Psoas muscle (tissue), 8 donors: Measurements from ENCODE around the gene ADAM15. TPM values are rescaled to one million over a fixed set of nuclear protein-coding genes. Genes with fewer than 3 reads are reported as not detected.

Experiments used
- ATAC-seq, 4 donors: fragments of 200-7000 bp; cut with Tn5 transposase; one replicate each; pipeline ENCODE4 v1.9.1; 2020; ENCODE audit warnings: moderate library complexity in 3 of 4, mild to moderate bottlenecking in 2 of 4
- DNase-seq, 2 donors: peaks; one replicate each; pipeline ENCODE4 v3.0.0-alpha.2; 2020
- H3K27ac ChIP-seq: fragments of 200-600 bp; one replicate; pipeline ENCODE4 v1.8.0; 2022
- H3K27me3 ChIP-seq, 3 donors: fragments of 200-600 bp in 1 of 3; one replicate each; pipeline versions ENCODE4 v1.6.1 to v1.8.0; 2013 to 2022; ENCODE audit warnings: low read length in 2 of 3, mild to moderate bottlenecking in 2 of 3, moderate library complexity in 1 of 3; ENCODE audit not compliant: insufficient read depth in 3 of 3
- H3K36me3 ChIP-seq, 2 donors: fragments of 200-600 bp in 1 of 2; one replicate each; pipeline versions ENCODE4 v1.6.1 to v1.8.0; 2013 to 2022; ENCODE audit warnings: low read depth in 1 of 2, mild to moderate bottlenecking in 1 of 2, moderate library complexity in 1 of 2; ENCODE audit not compliant: insufficient read depth in 1 of 2
- H3K4me1 ChIP-seq: fragments of 200-600 bp; one replicate; pipeline ENCODE4 v1.8.0; 2022
- H3K4me3 ChIP-seq: fragments of 200-600 bp; one replicate; pipeline ENCODE4 v1.8.0; 2022; ENCODE audit warnings: mild to moderate bottlenecking
- H3K9me3 ChIP-seq: fragments of 200-600 bp; one replicate; pipeline ENCODE4 v1.8.0; 2022
- WGBS, 3 donors: extraction: QIAGEN DNeasy Blood & Tissue Kit; methylation state at CpG; one replicate each; pipeline versions ENCODE4 v1.1.6 to v1.1.7; 2013; 5-methylcytosine and 5-hydroxymethylcytosine counted together
- intact Hi-C, 2 donors: fragments of 100-400 bp; cut with DNase I; formaldehyde crosslinking; loops; one replicate each; pipeline versions ENCODE4 v1.11.0 to v1.14.2; 2022
- polyA plus RNA-seq, 3 donors: library from polyadenylated mRNA; stranded (reverse); fragments of 200-250 nt; gene quantifications; one replicate each; pipeline ENCODE4 v1.2.3, GENCODE V29; 2013
- total RNA-seq, 4 donors: library from RNA; stranded (reverse); fragmentation: NEBNext Ultra II Directional in 2 of 4; extraction: Animal tissue kit (Norgen Biotek cat#: 25700) in 2 of 4; gene quantifications; one replicate each; pipeline versions ENCODE4 v1.2.1 to v1.2.4, GENCODE V29; 2021 to 2023
- TF ChIP-seq, protein P1 (sequence below): fragments of 200-600 bp; IDR thresholded peaks from one replicate; pipeline ENCODE4 v1.8.0; 2022; ENCODE audit warnings: antibody characterized with exemption
- donor health status: healthy with polysubstance abuse.
- donor health status: DM: no; HTN: no; CAD: no; lungs with moderate emphysema.
- donor health status: Bipolar disorder and iron deficiency.
- donor health status: healthy.
- donor health status: DM: yes; HTN: yes; CAD: no.
- donor health status: DM: no; HTN: no; CAD: no.
- donor health status: DM: no; HTN: no; CAD: no.
- donor health status: DM: yes; HTN: yes; CAD: no.

The ADAM15 gene
- total and polyA plus RNA-seq, 7 donors = 33.2 to 50.9 (median 45.4) TPM

DNA sequence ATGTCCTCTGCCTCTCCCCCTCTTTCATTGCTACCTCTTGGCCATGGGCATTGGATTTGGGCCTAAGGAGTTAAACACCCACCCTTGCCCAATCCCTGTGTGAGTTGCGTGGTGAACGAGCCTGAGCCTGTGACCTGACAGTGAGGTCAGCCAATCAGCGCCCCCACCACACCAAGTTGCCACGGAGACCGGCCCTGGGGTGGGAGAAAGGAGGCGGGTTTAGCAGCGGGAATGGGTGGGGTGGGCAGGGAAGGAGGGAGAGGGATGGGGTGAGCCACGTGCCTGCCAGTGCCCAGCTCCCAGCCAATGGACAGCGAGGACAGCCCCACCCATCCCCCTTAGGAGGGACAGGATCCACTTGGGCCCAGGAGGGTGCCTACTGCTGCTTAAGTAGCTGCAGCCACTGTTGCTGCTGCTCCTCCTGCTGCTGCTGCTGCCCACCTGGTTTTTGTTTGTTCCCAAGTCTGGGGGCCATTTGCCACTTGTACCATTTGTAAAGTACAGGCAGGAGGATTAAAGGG is 39.0 kb upstream of the ADAM15 start:
- intact Hi-C loops = loop anchor here (1.0 to 5.0 kb wide), 2 partner anchors 35 to 40 kb away; partner anchors contain the start of genes CKS1B (in 1 of the 2) and SHC1 (in 1 of the 2)
- Histone ChIP-seq H3K4me1 (peaks cover 49% of the 10 kb centered on the region), H3K27ac (peak overlapping the region; percentile 50), H3K4me3 (no peak overlapping the region), H3K27me3 (no peaks in the 10 kb centered on the region), H3K9me3 (no peaks in the 10 kb centered on the region), H3K36me3 (peaks cover 0 to 31% of the 10 kb centered on the region in 2 donors)
- 4 to 28% (median 15%) methylated on average over 4 to 9 of the region's 9 CpGs for WGBS, 3 donors
- DNase-seq = peak; percentile 80 to 89
- peak in 3 of 4 donors; percentile 29 to 63 (median 46) for ATAC-seq
- TF ChIP-seq, protein P1, sequence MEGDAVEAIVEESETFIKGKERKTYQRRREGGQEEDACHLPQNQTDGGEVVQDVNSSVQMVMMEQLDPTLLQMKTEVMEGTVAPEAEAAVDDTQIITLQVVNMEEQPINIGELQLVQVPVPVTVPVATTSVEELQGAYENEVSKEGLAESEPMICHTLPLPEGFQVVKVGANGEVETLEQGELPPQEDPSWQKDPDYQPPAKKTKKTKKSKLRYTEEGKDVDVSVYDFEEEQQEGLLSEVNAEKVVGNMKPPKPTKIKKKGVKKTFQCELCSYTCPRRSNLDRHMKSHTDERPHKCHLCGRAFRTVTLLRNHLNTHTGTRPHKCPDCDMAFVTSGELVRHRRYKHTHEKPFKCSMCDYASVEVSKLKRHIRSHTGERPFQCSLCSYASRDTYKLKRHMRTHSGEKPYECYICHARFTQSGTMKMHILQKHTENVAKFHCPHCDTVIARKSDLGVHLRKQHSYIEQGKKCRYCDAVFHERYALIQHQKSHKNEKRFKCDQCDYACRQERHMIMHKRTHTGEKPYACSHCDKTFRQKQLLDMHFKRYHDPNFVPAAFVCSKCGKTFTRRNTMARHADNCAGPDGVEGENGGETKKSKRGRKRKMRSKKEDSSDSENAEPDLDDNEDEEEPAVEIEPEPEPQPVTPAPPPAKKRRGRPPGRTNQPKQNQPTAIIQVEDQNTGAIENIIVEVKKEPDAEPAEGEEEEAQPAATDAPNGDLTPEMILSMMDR = no peak

DNA sequence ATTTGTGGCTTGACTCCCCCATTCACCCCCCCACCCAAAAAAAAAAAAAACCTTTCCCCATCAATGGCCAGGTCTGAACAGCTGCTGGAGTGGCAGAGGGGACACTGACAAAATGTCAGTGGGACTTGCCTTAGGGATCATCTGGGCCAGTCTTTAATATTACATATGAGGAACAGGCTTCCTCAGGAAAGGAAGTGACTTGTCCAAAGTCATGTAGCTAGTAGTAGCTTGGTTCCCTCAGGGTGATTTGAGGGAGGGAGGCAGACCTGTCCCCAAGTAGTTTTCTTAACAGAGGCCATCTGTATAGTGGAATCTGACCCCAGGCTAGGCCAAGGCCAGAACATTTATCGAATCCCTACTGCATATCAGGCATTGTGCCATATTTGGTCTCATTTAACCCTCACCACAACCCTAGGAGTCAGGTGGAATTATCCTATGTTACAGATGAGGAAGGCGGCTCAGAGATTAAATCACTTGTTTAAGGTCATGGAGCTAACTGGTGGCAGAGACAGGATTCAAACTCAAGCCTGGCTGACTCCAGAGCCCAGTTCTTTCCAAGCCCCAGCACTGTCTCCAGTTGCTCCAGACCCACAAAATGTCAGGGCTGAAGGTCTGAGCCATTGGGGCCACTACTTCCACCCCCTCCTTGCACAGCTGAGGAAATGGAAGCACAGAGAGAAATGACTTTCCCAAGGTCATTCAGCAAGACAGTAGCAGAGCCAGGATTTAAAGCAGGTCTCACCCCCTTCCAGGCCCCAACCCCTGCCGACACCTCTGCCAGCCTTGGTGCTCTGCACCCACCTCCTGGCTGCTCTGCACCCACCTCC is 38.1 kb upstream of the ADAM15 start:
- H3K4me3 ChIP-seq = no peak overlapping the region
- no peak for ATAC-seq
- peak overlapping the region; percentile 30 for H3K27ac ChIP-seq
- intact Hi-C loops = loop anchor here (1.0 to 5.0 kb wide), 2 partner anchors 34 to 41 kb away; partner anchors contain the start of genes CKS1B (in 1 of the 2) and SHC1 (in 1 of the 2)
- no peaks in the 10 kb centered on the region for H3K9me3 ChIP-seq
- TF ChIP-seq, protein P1 = no peak
- 59 to 69% (median 63%) methylated on average over 3 of the region's 3 CpGs for WGBS, 3 donors
- peaks cover 47% of the 10 kb centered on the region for H3K4me1 ChIP-seq
- DNase-seq = no peak
- H3K36me3 ChIP-seq = peaks cover 0 to 31% of the 10 kb centered on the region in 2 donors
- no peaks in the 10 kb centered on the region for H3K27me3 ChIP-seq

DNA sequence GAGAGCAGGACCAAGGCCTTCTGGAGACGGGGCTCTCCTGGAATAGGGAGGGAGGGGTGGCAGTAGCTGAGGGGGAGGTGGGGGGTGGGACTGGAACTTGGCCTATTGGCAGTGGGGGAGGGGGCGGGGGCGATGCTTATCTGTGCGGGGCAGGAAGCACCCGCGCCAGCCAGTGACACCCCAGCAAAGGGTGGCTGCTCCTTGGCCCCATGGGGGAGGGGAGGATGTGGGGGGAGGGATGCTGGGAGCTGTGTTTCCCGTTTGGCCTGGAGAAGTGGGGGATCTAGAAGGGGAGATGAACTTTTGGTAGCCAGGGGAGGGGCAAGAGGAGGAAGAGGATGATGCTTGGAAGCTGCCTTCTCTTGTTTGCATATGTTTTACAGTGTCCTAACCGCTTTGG is 37.5 kb upstream of the ADAM15 start:
- Histone ChIP-seq H3K4me3 (no peak overlapping the region), H3K36me3 (peaks cover 0 to 31% of the 10 kb centered on the region in 2 donors), H3K27ac (no peak overlapping the region), H3K9me3 (no peaks in the 10 kb centered on the region), H3K27me3 (no peaks in the 10 kb centered on the region), H3K4me1 (peaks cover 46% of the 10 kb centered on the region)
- intact Hi-C loops = loop anchor here in 1 of 2 donors (5.0 kb wide), 1 partner anchor 41 kb away; the partner anchor contains the start of genes CKS1B and SHC1
- WGBS, 3 donors = 65 to 80% (median 71%) methylated on average over 7 to 8 of the region's 8 CpGs
- ATAC-seq (no peak), DNase-seq (no peak)
- TF ChIP-seq, protein P1 = no peak

DNA sequence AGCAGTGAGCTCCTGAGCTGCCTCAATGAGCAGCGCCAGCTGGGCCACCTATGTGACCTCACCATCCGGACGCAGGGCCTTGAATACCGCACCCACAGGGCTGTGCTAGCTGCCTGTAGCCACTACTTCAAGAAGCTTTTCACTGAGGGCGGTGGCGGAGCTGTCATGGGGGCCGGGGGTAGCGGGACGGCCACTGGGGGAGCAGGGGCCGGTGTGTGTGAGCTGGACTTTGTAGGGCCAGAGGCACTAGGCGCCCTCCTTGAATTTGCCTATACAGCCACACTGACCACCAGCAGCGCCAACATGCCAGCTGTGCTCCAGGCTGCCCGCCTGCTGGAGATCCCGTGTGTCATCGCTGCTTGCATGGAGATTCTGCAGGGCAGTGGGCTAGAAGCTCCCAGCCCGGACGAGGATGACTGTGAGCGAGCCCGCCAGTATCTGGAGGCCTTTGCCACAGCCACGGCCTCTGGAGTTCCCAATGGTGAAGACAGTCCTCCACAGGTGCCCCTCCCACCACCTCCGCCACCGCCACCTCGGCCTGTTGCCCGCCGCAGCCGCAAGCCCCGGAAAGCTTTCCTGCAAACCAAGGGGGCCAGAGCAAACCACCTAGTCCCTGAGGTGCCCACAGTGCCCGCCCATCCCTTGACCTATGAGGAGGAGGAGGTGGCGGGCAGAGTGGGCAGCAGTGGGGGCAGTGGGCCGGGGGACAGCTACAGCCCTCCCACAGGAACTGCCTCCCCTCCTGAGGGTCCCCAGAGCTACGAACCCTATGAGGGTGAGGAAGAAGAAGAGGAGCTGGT is 36.2 kb upstream of the ADAM15 start:
- no peak for DNase-seq
- intact Hi-C loops = loop anchor here in 1 of 2 donors (5.0 kb wide), 1 partner anchor 43 kb away; the partner anchor contains the start of genes CKS1B and SHC1
- H3K27ac ChIP-seq = peak overlapping the region; percentile 36
- 86 to 90% (median 88%) methylated on average over 30 to 31 of the region's 31 CpGs for WGBS, 3 donors
- H3K36me3 ChIP-seq = peaks cover 0 to 31% of the 10 kb centered on the region in 2 donors
- ATAC-seq = no peak
- H3K27me3 ChIP-seq = no peaks in the 10 kb centered on the region
- H3K4me1 ChIP-seq = peaks cover 40% of the 10 kb centered on the region
- H3K9me3 ChIP-seq = no peaks in the 10 kb centered on the region
- TF ChIP-seq, protein P1 = no peak
- H3K4me3 ChIP-seq = no peak overlapping the region
